ENCODE results near the gene CEBPA. TPM values are rescaled to one million over a fixed set of nuclear protein-coding genes. Genes with fewer than 3 reads are reported as not detected.

Gene CEBPA
- total RNA-seq, 1 experiment from 2014 or later: 3.2 TPM

DNA sequence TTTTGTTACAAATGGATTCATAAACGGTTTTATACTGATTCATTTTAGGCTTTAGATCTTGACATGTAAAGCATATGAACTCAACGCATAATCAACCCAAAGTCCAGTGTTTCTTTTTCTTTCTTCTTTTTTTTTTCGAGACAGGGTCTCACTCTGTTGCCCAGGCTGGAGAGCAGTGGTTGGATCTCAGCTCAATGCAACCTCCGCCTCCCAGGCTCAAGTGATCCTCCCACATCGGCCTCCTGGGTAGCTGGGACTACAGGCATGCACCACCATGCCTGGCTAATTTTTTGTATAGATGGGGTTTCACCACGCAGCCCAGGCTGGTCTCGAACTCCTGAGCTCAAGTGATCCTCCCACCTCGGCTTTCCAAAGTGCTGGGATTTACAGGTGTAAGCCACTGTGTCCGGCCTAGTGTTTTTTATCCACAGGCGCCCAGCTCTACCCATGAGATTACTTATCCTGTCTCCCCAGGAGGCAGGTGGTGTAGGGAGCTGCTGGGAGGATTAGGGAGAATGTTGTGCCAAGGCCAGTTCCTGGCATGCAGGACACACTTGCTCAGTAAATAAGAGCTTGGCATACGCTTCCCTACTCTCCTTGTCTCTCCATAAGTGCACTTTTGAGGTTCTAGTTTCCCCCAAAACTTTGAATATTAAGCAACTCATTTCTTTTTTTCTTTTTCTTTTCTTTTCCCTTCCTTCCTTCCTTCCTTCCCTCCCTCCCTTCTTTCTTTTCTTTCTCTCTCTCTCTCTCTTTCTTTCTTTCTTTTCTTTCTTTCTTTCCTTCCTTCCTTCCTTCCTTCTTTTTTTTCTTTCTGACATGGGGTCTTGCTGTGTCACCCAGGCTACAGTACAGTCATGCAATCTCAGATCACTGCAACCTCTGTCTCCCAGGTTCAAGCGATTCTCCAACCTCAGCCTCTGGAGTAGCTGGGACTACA is 4.8 kb upstream of the CEBPA start:
- Mint-ChIP-seq H3K9me3 (no peaks in the 10 kb centered on the region), H3K4me3 (no peak overlapping the region), H3K4me1 (peaks cover 27% of the 10 kb centered on the region in 2 experiments), H3K36me3 (ENCODE audit: insufficient read depth in 1 of 3, low read depth in 3 of 3) (peaks cover 0 to 7% (median 0%) of the 10 kb centered on the region in 3 experiments; a peak in 1 of 7 replicates), H3K27me3 (ENCODE audit: low read depth) (peaks cover 24% of the 10 kb centered on the region), H3K27ac (no peak overlapping the region)
- Histone ChIP-seq H3K18ac (ENCODE audit: insufficient read length, low read depth, low read length) (no peak overlapping the region), H2AK5ac (ENCODE audit: insufficient read length, low read length) (no peak overlapping the region), H3K4me1 (ENCODE audit: insufficient read depth, low read length) (no peaks in the 10 kb centered on the region), H2AFZ (ENCODE audit: low read length) (no peak overlapping the region), H3K56ac (ENCODE audit: insufficient read length, low read depth, low read length) (no peak overlapping the region), H2BK20ac (ENCODE audit: low read depth, low read length, poor library complexity, severe bottlenecking) (no peak overlapping the region), H3K14ac (ENCODE audit: insufficient read depth, low read length) (no peak overlapping the region), H4K5ac (ENCODE audit: insufficient read length, low read depth, low read length) (no peak overlapping the region), H2BK12ac (ENCODE audit: insufficient read length, low read depth, low read length) (no peak overlapping the region), H3K27ac (ENCODE audit: insufficient read length, low read depth, low read length) (no peak overlapping the region), H3K9me3 (ENCODE audit: control insufficient read depth, low read depth, low read length) (no peaks in the 10 kb centered on the region), H3K4ac (ENCODE audit: low read depth, low read length) (no peak overlapping the region), H4K91ac (ENCODE audit: insufficient read length, low read depth, low read length) (no peak overlapping the region), H4K8ac (replicated peaks; ENCODE audit: insufficient read length, low read depth, low read length) (no peak overlapping the region), H4K20me1 (ENCODE audit: control insufficient read depth, insufficient read depth, insufficient read length) (no peaks in the 10 kb centered on the region), H3K4me2 (ENCODE audit: insufficient read depth, insufficient read length, low read length) (no peak overlapping the region), H2BK120ac (ENCODE audit: low read depth, low read length, poor library complexity, severe bottlenecking) (no peak overlapping the region), H3K23ac (ENCODE audit: insufficient read length, low read depth, low read length) (no peak overlapping the region), H3K27me3 (ENCODE audit: insufficient read depth, low read length) (peaks cover 3% of the 10 kb centered on the region; the same call in 1 of the 2 replicates), H3K79me1 (ENCODE audit: insufficient read depth, low read depth, low read length, poor library complexity, severe bottlenecking) (no peaks in the 10 kb centered on the region), H2BK5ac (ENCODE audit: insufficient read length, low read length) (no peak overlapping the region), H3K79me2 (ENCODE audit: insufficient read depth, low read length) (no peaks in the 10 kb centered on the region), H3K23me2 (ENCODE audit: insufficient read length, low read depth, low read length, poor library complexity, severe bottlenecking) (peaks cover 3% of the 10 kb centered on the region), H3K9ac (ENCODE audit: extremely low read depth, insufficient read length, low read length) (no peak overlapping the region), H3T11ph (ENCODE audit: low read length) (no peak overlapping the region), H2BK15ac (ENCODE audit: low read depth, low read length) (no peak overlapping the region)
- TF ChIP-seq, protein P1, sequence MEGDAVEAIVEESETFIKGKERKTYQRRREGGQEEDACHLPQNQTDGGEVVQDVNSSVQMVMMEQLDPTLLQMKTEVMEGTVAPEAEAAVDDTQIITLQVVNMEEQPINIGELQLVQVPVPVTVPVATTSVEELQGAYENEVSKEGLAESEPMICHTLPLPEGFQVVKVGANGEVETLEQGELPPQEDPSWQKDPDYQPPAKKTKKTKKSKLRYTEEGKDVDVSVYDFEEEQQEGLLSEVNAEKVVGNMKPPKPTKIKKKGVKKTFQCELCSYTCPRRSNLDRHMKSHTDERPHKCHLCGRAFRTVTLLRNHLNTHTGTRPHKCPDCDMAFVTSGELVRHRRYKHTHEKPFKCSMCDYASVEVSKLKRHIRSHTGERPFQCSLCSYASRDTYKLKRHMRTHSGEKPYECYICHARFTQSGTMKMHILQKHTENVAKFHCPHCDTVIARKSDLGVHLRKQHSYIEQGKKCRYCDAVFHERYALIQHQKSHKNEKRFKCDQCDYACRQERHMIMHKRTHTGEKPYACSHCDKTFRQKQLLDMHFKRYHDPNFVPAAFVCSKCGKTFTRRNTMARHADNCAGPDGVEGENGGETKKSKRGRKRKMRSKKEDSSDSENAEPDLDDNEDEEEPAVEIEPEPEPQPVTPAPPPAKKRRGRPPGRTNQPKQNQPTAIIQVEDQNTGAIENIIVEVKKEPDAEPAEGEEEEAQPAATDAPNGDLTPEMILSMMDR (conservative IDR thresholded peaks at IDR 0.05): no peak
- no CpG with 5 or more reads among the region's 12 CpGs for WGBS (ENCODE audit: extremely low coverage, insufficient read length, low lambda C conversion rate)
- DNase-seq: no peak

Measured in H9 (cell line).